HepG2 (cell line): Measurements from ENCODE around the gene TLK1. TPM values are rescaled to one million over a fixed set of nuclear protein-coding genes. Genes with fewer than 3 reads are reported as not detected.
A peak's percentile ranks its signal among the peaks of the same experiment; 100 is the strongest.

Source experiments
- ATAC-seq: fragments of 200-7000 bp; cut with Tn5 transposase; 3 replicates; pipeline ENCODE4 v1.9.1; 2020; ENCODE audit warnings: mild to moderate bottlenecking, moderate library complexity
- BruUV-seq: library from RNA; stranded (reverse); fragments of 400-500 nt; replicated peaks from 2 replicates; lab custom pipeline; 2021; lab: Mats Ljungman, UMichigan
- CTCF ChIA-PET: fragments of 300-600 bp; formaldehyde crosslinking; extraction: SDS; loops from one replicate; lab custom pipeline; 2021; ENCODE audit warnings: low total read pairs, inconsistent platforms, low intra/inter-chr PET ratio; lab: Yijun Ruan, JAX
- POLR2A ChIA-PET: fragments of 350-600 bp; sonication (Branson Sonifier 250); formaldehyde crosslinking; loops from one replicate; lab custom pipeline; 2020; ENCODE audit warnings: antibody characterized with exemption, inconsistent platforms; lab: Yijun Ruan, JAX
- DNase-seq: peaks from one replicate; pipeline ENCODE4 v3.0.0-alpha.2; 2015; ENCODE audit warnings: low spot score
- FAIRE-seq: peaks from 3 replicates; lab custom pipeline; 2011; peaks lifted over from hg19 to GRCh38; lab: Jason Lieb, UNC
- H2AFZ ChIP-seq: one replicate; pipeline ENCODE4 v1.6.1; 2011; ENCODE audit warnings: low read length, inconsistent platforms
- H3K27ac ChIP-seq: fragments of 300-600 bp; 3 replicates; pipeline ENCODE4 v1.8.0; 2011; ENCODE audit warnings: mixed run types, mild to moderate bottlenecking, mixed read lengths, low read length, inconsistent platforms; ENCODE audit not compliant: insufficient read depth; ENCODE audit errors: extremely low read length
- H3K27me3 ChIP-seq, 2 experiments: fragments of 200-600 bp in 1 of 2; 2 replicates in 1 of 2; 3 replicates in 1 of 2; pipeline versions ENCODE4 v1.6.0 to v1.8.0; 2011; ENCODE audit warnings: low read length in 2 of 2, mild to moderate bottlenecking in 2 of 2, moderate library complexity in 2 of 2, inconsistent platforms in 1 of 2; ENCODE audit not compliant: insufficient read depth in 2 of 2, control insufficient read depth in 1 of 2
- H3K36me3 ChIP-seq, 2 experiments: fragments of 200-600 bp in 1 of 2; replicated peaks in 1 of 2; 2 replicates in 1 of 2; 3 replicates in 1 of 2; pipeline versions ENCODE4 v1.5.1 to v1.8.0; 2011; ENCODE audit warnings: low read length in 2 of 2, inconsistent platforms in 1 of 2; ENCODE audit not compliant: insufficient read depth in 2 of 2, control insufficient read depth in 1 of 2
- H3K4me1 ChIP-seq: 2 replicates; pipeline ENCODE4 v1.5.1; 2012; ENCODE audit warnings: low read length, inconsistent platforms; ENCODE audit not compliant: insufficient read depth
- H3K4me2 ChIP-seq: 2 replicates; pipeline ENCODE4 v1.6.0; 2011; ENCODE audit warnings: low read depth, low read length, inconsistent platforms
- H3K4me3 ChIP-seq, 3 experiments: fragments of 200-600 bp in 1 of 3; sonication (generic), shearing (Covaris generic) in 1 of 3; replicated peaks in 1 of 3; 2 replicates each; pipeline ENCODE4 v1.5.1; 2011 to 2016; ENCODE audit warnings: low read length in 3 of 3, inconsistent platforms in 2 of 3, low read depth in 2 of 3, mild to moderate bottlenecking in 2 of 3, control low read depth in 1 of 3, mixed read lengths in 1 of 3; ENCODE audit not compliant: insufficient read depth in 1 of 3
- H3K79me2 ChIP-seq: one replicate; pipeline ENCODE4 v1.6.1; 2011; ENCODE audit warnings: low read length, inconsistent platforms; ENCODE audit not compliant: insufficient read depth
- H3K9ac ChIP-seq: 2 replicates; pipeline ENCODE4 v1.6.0; 2011; ENCODE audit warnings: mild to moderate bottlenecking, low read depth, low read length, inconsistent platforms; ENCODE audit not compliant: insufficient read depth
- H3K9me3 ChIP-seq: 2 replicates; pipeline ENCODE4 v1.5.1; 2012; ENCODE audit warnings: mild to moderate bottlenecking, low read length
- H4K20me1 ChIP-seq: 2 replicates; pipeline ENCODE4 v1.6.0; 2011; ENCODE audit warnings: inconsistent platforms, mild to moderate bottlenecking, low read length, moderate library complexity; ENCODE audit not compliant: insufficient read depth
- ATF1 ChIP-seq: IDR thresholded peaks from 2 replicates; pipeline ENCODE4 v1.6.1; 2016; ENCODE audit warnings: mild to moderate bottlenecking, control low read depth
- NFIC ChIP-seq: IDR thresholded peaks from 2 replicates; pipeline ENCODE4 v1.6.1; 2012; ENCODE audit warnings: mild to moderate bottlenecking, low read length, inconsistent platforms
- NRL ChIP-seq: sonication (generic); formaldehyde crosslinking; IDR thresholded peaks from 2 replicates; pipeline ENCODE4 v1.5.0; 2020; ENCODE audit warnings: missing genetic modification reagents, mild to moderate bottlenecking, moderate library complexity, borderline replicate concordance
- POLR2AphosphoS5 ChIP-seq: IDR thresholded peaks from 2 replicates; pipeline ENCODE4 v1.6.1; 2012; ENCODE audit warnings: low read depth, low read length
- POLR2G ChIP-seq: fragments of 200-400 bp; formaldehyde crosslinking; IDR thresholded peaks from 2 replicates; pipeline ENCODE4 v1.6.1; 2018; ENCODE audit warnings: mild to moderate bottlenecking, low read depth, low read length, moderate library complexity
- SOX13 ChIP-seq, 3 experiments: fragments of 450-650 bp in 1 of 3; sonication (generic) in 1 of 3; formaldehyde crosslinking in 1 of 3; IDR thresholded peaks in 2 of 3; conservative IDR thresholded peaks in 1 of 3; 2 replicates each; pipeline versions ENCODE4 v1.5.0 to v1.6.1; 2016 to 2020; ENCODE audit warnings: antibody characterized with exemption in 1 of 3, mild to moderate bottlenecking in 1 of 3, missing compliant biosample characterization in 1 of 3, missing genetic modification reagents in 1 of 3, moderate library complexity in 1 of 3
- U2AF1 ChIP-seq: fragments of 200-400 bp; formaldehyde crosslinking; optimal IDR thresholded peaks from 2 replicates; pipeline ENCODE3; 2017; ENCODE audit warnings: mild to moderate bottlenecking, low read depth, low read length
- ZNF160 ChIP-seq: sonication (generic); formaldehyde crosslinking; IDR thresholded peaks from 2 replicates; pipeline ENCODE4 v1.8.0; 2022; ENCODE audit warnings: mild to moderate bottlenecking, inconsistent platforms, missing genetic modification reagents
- ZNF326 ChIP-seq: sonication (generic); formaldehyde crosslinking; IDR thresholded peaks from 2 replicates; pipeline ENCODE4 v1.4.0; 2020; ENCODE audit warnings: missing genetic modification reagents, borderline replicate concordance
- ZNF44 ChIP-seq: sonication (generic); formaldehyde crosslinking; IDR thresholded peaks from 2 replicates; pipeline ENCODE4 v1.5.1; 2020; ENCODE audit warnings: mild to moderate bottlenecking, missing genetic modification reagents
- ZNF567 ChIP-seq: sonication (generic); formaldehyde crosslinking; IDR thresholded peaks from 2 replicates; pipeline ENCODE4 v1.8.1; 2023; ENCODE audit warnings: mild to moderate bottlenecking, missing genetic modification reagents, borderline replicate concordance
- WGBS: methylation state at CpG from one replicate; pipeline ENCODE4 v1.1.6; 2017; ENCODE audit warnings: low lambda C conversion rate; 5-methylcytosine and 5-hydroxymethylcytosine counted together
- in situ Hi-C: cut with HindIII; loops from 2 replicates; pipeline ENCODE4 v1.10.0; 2017; ENCODE audit warnings: low pct_unique_long_range_greater_than_20kb; ENCODE audit not compliant: extremely low pct_ligation_motif_present
- intact Hi-C: fragments of 100-400 bp; cut with micrococcal nuclease; formaldehyde crosslinking; loops from one replicate; pipeline ENCODE4 v1.10.0; 2022; ENCODE audit not compliant: unreplicated experiment
- polyA plus RNA-seq, 8 experiments: library from polyadenylated mRNA; depleted of rRNA in 3 of 8; stranded (reverse) in 7 of 8; unstranded in 1 of 8; fragments of >200 nt; fragmentation: Illumina TruSeq in 4 of 8; extraction: Trizol in 4 of 8; gene quantifications; 2 replicates each; pipeline versions ENCODE4 v1.2.1 to v1.2.3, GENCODE V29; 2011 to 2016; ENCODE audit warnings: low read depth in 4 of 8, missing spikeins in 1 of 8, mixed read lengths in 1 of 8; ENCODE audit not compliant: insufficient read depth in 1 of 8
- total RNA-seq, 5 experiments: library from RNA; depleted of rRNA; stranded (reverse); fragments of >200 nt; fragmentation: Illumina TruSeq; extraction: Trizol; gene quantifications; 2 replicates each; pipeline ENCODE4 v1.2.3, GENCODE V29; 2016; ENCODE audit warnings: low read depth in 1 of 5
- TF ChIP-seq, protein P1 (sequence below): sonication (generic); formaldehyde crosslinking; IDR thresholded peaks from 2 replicates; pipeline ENCODE4 v1.8.0; 2022; ENCODE audit warnings: missing genetic modification reagents, mild to moderate bottlenecking, borderline replicate concordance
- TF ChIP-seq, protein P2 (sequence below): IDR thresholded peaks from 2 replicates; pipeline ENCODE4 v1.6.1; 2016; ENCODE audit warnings: control low read depth

Gene TLK1
- total and polyA plus RNA-seq, 2 of the 13 experiments (the other 11 are each of a cell fraction or from before 2014, with no cell fraction given), result 16.8 to 28.7 TPM

DNA sequence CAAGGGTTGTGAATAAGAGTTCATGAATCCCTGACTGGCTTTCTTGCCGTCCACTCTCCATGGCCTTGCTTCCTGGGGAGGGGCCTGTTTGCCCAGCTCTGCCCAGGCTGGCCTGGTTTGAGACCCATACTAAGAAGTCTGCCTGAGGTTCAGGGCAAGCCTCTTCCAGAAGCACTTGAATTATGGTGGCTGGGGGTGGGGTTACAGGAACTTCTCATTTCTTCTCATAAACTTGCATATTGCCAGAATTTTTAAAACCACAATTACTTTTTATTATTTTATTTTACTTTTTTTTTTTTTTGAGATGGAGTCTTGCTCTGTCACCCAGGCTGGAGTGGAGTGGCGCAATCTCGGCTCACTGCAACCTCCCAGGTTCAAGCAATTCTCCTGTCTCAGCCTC lies 189.6 kb downstream of the TLK1 start:
- no peaks in the 10 kb centered on the region for H3K9me3 ChIP-seq
- H3K27me3 ChIP-seq, result no peaks in the 10 kb centered on the region
- peaks cover 55% of the 10 kb centered on the region for H3K4me1 ChIP-seq
- ATAC-seq (no peak), DNase-seq (no peak), FAIRE-seq (no peak)
- no peak overlapping the region for H3K27ac ChIP-seq
- BruUV-seq, result no TSS peak
- intact Hi-C loops (loop anchor here (5.0 to 10.0 kb wide), 3 partner anchors 116 to 1134 kb away; partner anchors contain the start of gene DLX2), in situ Hi-C loops (loop anchor here (5.0 kb wide), 2 partner anchors 186 to 446 kb away; no protein-coding TSS in a partner anchor)
- no peaks in the 10 kb centered on the region for H3K79me2 ChIP-seq
- no peak for TF ChIP-seq SOX13 (IDR thresholded peaks at IDR 0.05)
- TF ChIP-seq SOX13 (CRISPR knock-in tag; conservative IDR thresholded peaks at IDR 0.05 in 1 of 2, IDR thresholded peaks at IDR 0.05 in 1 of 2), result no peak
- TF ChIP-seq NRL (CRISPR knock-in tag), result no peak
- 0 out of 2 replicates have a peak, but pooled peaks have one; percentile 9 for TF ChIP-seq POLR2G
- CTCF ChIA-PET, result no interaction called here
- no peak overlapping the region for H3K4me3 ChIP-seq
- H3K36me3 ChIP-seq, result peaks cover 5 to 19% of the 10 kb centered on the region in 2 experiments; a peak in 4 of 5 replicates
- POLR2A ChIA-PET, result no interaction called here
- no peak overlapping the region for H3K4me2 ChIP-seq
- no peak overlapping the region for H2AFZ ChIP-seq
- 97% methylated on average over 3 of the region's 3 CpGs for WGBS
- no peaks in the 10 kb centered on the region for H4K20me1 ChIP-seq
- no peak overlapping the region for H3K9ac ChIP-seq

GRCh38 chr2:170969872-170970496 lies 190.7 kb downstream of the TLK1 start:
- ATAC-seq, result no peak
- H3K9me3 ChIP-seq, result no peaks in the 10 kb centered on the region
- no peaks in the 10 kb centered on the region for H4K20me1 ChIP-seq
- no peaks in the 10 kb centered on the region for H3K79me2 ChIP-seq
- POLR2A ChIA-PET, result no interaction called here
- no peak overlapping the region for H3K9ac ChIP-seq
- no peak overlapping the region for H3K4me3 ChIP-seq
- in situ Hi-C loops, result loop anchor here (5.0 kb wide), 2 partner anchors 187 to 447 kb away; no protein-coding TSS in a partner anchor
- peaks cover 15 to 29% of the 10 kb centered on the region in 2 experiments for H3K36me3 ChIP-seq
- 82% methylated on average over 10 of the region's 10 CpGs for WGBS
- H3K4me1 ChIP-seq, result peaks cover 44% of the 10 kb centered on the region
- H3K27me3 ChIP-seq, result no peaks in the 10 kb centered on the region
- no peak overlapping the region for H2AFZ ChIP-seq
- DNase-seq, result no peak
- no peak for FAIRE-seq
- CTCF ChIA-PET, result no interaction called here
- no TSS peak for BruUV-seq
- intact Hi-C loops, result loop anchor here (5.0 to 10.0 kb wide), 4 partner anchors 38 to 1135 kb away; partner anchors contain the start of gene DLX2
- H3K27ac ChIP-seq, result no peak overlapping the region
- H3K4me2 ChIP-seq, result no peak overlapping the region
- TF ChIP-seq U2AF1 (no peak), ATF1 (CRISPR knock-in tag) (no peak), NFIC (no peak), ZNF326 (CRISPR knock-in tag) (no peak), ZNF44 (CRISPR knock-in tag) (no peak), POLR2G (peak; percentile 44; the same call in 1 of the 2 replicates), POLR2AphosphoS5 (peak; percentile 15), ZNF160 (CRISPR knock-in tag) (no peak), ZNF567 (no peak)
- TF ChIP-seq, protein P1, sequence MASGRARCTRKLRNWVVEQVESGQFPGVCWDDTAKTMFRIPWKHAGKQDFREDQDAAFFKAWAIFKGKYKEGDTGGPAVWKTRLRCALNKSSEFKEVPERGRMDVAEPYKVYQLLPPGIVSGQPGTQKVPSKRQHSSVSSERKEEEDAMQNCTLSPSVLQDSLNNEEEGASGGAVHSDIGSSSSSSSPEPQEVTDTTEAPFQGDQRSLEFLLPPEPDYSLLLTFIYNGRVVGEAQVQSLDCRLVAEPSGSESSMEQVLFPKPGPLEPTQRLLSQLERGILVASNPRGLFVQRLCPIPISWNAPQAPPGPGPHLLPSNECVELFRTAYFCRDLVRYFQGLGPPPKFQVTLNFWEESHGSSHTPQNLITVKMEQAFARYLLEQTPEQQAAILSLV (CRISPR knock-in tag), result no peak
- TF ChIP-seq, protein P2, sequence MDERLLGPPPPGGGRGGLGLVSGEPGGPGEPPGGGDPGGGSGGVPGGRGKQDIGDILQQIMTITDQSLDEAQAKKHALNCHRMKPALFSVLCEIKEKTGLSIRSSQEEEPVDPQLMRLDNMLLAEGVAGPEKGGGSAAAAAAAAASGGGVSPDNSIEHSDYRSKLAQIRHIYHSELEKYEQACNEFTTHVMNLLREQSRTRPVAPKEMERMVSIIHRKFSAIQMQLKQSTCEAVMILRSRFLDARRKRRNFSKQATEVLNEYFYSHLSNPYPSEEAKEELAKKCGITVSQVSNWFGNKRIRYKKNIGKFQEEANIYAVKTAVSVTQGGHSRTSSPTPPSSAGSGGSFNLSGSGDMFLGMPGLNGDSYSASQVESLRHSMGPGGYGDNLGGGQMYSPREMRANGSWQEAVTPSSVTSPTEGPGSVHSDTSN (CRISPR knock-in tag), result no peak
